Common myeloid progenitor, CD34-positive (primary cell): ENCODE data around the gene PSKH1.
"Not testable (repeated sequence)": the region's sequence is repeated elsewhere in the genome, so short reads cannot be mapped to it uniquely, and the experiment has no call there.

ENCODE experiments used
- CTCF ChIA-PET: fragments of 350-600 bp; sonication (Branson Sonifier 250); formaldehyde crosslinking; loops from one replicate; lab custom pipeline; 2021; ENCODE audit warnings: antibody characterized with exemption; lab: Charles Lee
- POLR2A ChIA-PET: fragments of 350-600 bp; sonication (Branson Sonifier 250); formaldehyde crosslinking; loops from one replicate; lab custom pipeline; 2021; ENCODE audit warnings: antibody characterized with exemption; lab: Charles Lee
- DNase-seq, 3 donors: peaks; one replicate each; pipeline versions ENCODE4 v3.0.0 to v3.0.0-alpha.2; 2013
- H3K27ac ChIP-seq, 2 experiments: 1 replicate in 1 of 2; 2 replicates in 1 of 2; pipeline ENCODE4 v1.7.0; 2013; ENCODE audit warnings: inconsistent platforms in 2 of 2, low read length in 2 of 2, mild to moderate bottlenecking in 2 of 2, low read depth in 1 of 2, moderate library complexity in 1 of 2; ENCODE audit not compliant: severe bottlenecking in 2 of 2, insufficient read depth in 1 of 2, poor library complexity in 1 of 2
- H3K27me3 ChIP-seq, 5 experiments: replicated peaks in 2 of 5; 1 replicate in 3 of 5; 2 replicates in 2 of 5; pipeline versions ENCODE4 v1.6.1 to v1.7.0; 2013; ENCODE audit warnings: low read length in 4 of 5, mild to moderate bottlenecking in 2 of 5, moderate library complexity in 2 of 5, inconsistent platforms in 1 of 5; ENCODE audit not compliant: insufficient read depth in 5 of 5, control insufficient read depth in 4 of 5
- H3K36me3 ChIP-seq, 4 experiments: 1 replicate in 2 of 4; 2 replicates in 2 of 4; pipeline versions ENCODE4 v1.6.1 to v1.7.0; 2013; ENCODE audit warnings: low read length in 3 of 4, control low read depth in 1 of 4, mild to moderate bottlenecking in 1 of 4; ENCODE audit not compliant: control insufficient read depth in 4 of 4, insufficient read depth in 4 of 4
- H3K4me1 ChIP-seq, 4 experiments: 1 replicate in 3 of 4; 2 replicates in 1 of 4; pipeline versions ENCODE4 v1.6.1 to v1.7.1; 2013; ENCODE audit warnings: low read length in 3 of 4, mild to moderate bottlenecking in 3 of 4, control low read depth in 1 of 4, inconsistent platforms in 1 of 4, moderate library complexity in 1 of 4; ENCODE audit not compliant: control insufficient read depth in 4 of 4, insufficient read depth in 4 of 4; ENCODE audit errors: control extremely low read depth in 1 of 4
- H3K4me3 ChIP-seq, 7 experiments: 1 replicate in 4 of 7; 2 replicates in 3 of 7; pipeline versions ENCODE4 v1.5.1 to v1.7.0; 2013; ENCODE audit warnings: mild to moderate bottlenecking in 7 of 7, low read length in 6 of 7, moderate library complexity in 6 of 7, inconsistent platforms in 2 of 7, low read depth in 2 of 7, control low read depth in 1 of 7; ENCODE audit not compliant: insufficient read depth in 4 of 7, control insufficient read depth in 1 of 7; ENCODE audit errors: extremely low read depth in 1 of 7
- H3K9me3 ChIP-seq, 5 experiments: 1 replicate in 4 of 5; 2 replicates in 1 of 5; pipeline versions ENCODE4 v1.6.1 to v1.7.1; 2013; ENCODE audit warnings: low read length in 4 of 5, mild to moderate bottlenecking in 2 of 5, inconsistent platforms in 1 of 5, low read depth in 1 of 5, moderate library complexity in 1 of 5; ENCODE audit not compliant: control insufficient read depth in 4 of 5, insufficient read depth in 2 of 5; ENCODE audit errors: control extremely low read depth in 1 of 5
- WGBS: methylation state at CpG from one replicate; pipeline ENCODE4 v1.1.5; 2013; ENCODE audit not compliant: insufficient coverage; 5-methylcytosine and 5-hydroxymethylcytosine counted together

Gene PSKH1

GRCh38 chr16:67936880-67937605 is 44.0 kb downstream of the PSKH1 start:
- 25% methylated on average over 4 of the region's 6 CpGs for WGBS
- Histone ChIP-seq H3K27ac (peak overlapping the region; percentile 64 to 88), H3K27me3 (no peaks in the 10 kb centered on the region), H3K4me1 (peaks cover 4 to 38% (median 29%) of the 10 kb centered on the region in 4 experiments), H3K4me3 (peak overlapping the region; percentile 85 to 99 (median 96)), H3K36me3 (peaks cover 0 to 32% (median 28%) of the 10 kb centered on the region in 4 experiments), H3K9me3 (no peaks in the 10 kb centered on the region)
- DNase-seq = peak; percentile 83 to 95 (median 93)
- ChIA-PET POLR2A (interaction anchor here (0.7 to 2.4 kb wide), 6 partner anchors 10 to 57 kb away, joined by 3 to 16 read pairs (median 4); partner anchors contain the start of gene SLC12A4), CTCF (interaction anchor here (1.0 to 21.3 kb wide), 9 partner anchors 22 to 129 kb away, joined by 3 to 359 read pairs (median 4); partner anchors contain the start of genes EDC4 and NRN1L)

- Histone ChIP-seq H3K4me1 (peaks cover 4 to 38% (median 29%) of the 10 kb centered on the region in 4 experiments), H3K36me3 (peaks cover 0 to 28% (median 25%) of the 10 kb centered on the region in 4 experiments), H3K27ac (peak overlapping the region in 1 of 2 experiments; percentile 88), H3K4me3 (peak overlapping the region in 1 of 7 experiments; percentile 96)
- WGBS = 100% methylated on average over 2 of the region's 5 CpGs
- CTCF ChIA-PET = interaction anchor here (1.2 to 21.3 kb wide), 4 partner anchors 21 to 103 kb away, joined by 3 to 359 read pairs (median 4); partner anchors contain the start of genes EDC4 and NRN1L
- DNase-seq, H3K27me3 ChIP-seq, H3K9me3 ChIP-seq: not testable (repeated sequence)
- POLR2A ChIA-PET = interaction anchor here (1.4 kb wide), 1 partner anchor 9 kb away, joined by 4 read pairs; no protein-coding TSS in a partner anchor
Measured at GRCh38 chr16:67937713-67938112, 44.7 kb downstream of the PSKH1 start.

- H3K4me3 ChIP-seq = no peak overlapping the region
- no peaks in the 10 kb centered on the region for H3K27me3 ChIP-seq
- peak; percentile 56 to 88 (median 85) for DNase-seq
- WGBS = 70% methylated on average over 24 of the region's 33 CpGs
- H3K27ac ChIP-seq = no peak overlapping the region
- peaks cover 4 to 36% (median 28%) of the 10 kb centered on the region in 4 experiments for H3K4me1 ChIP-seq
- ChIA-PET CTCF (interaction anchor here (0.6 to 3.0 kb wide), 16 partner anchors 11 to 153 kb away, joined by 3 to 16 read pairs (median 3); no protein-coding TSS in a partner anchor), POLR2A (interaction anchor here (0.6 kb wide), 1 partner anchor 277 kb away, joined by 3 read pairs; no protein-coding TSS in a partner anchor)
- H3K36me3 ChIP-seq = peaks cover 0 to 18% (median 12%) of the 10 kb centered on the region in 4 experiments
- H3K9me3 ChIP-seq = no peaks in the 10 kb centered on the region
Measured at GRCh38 chr16:67939507-67940445, 46.7 kb downstream of the PSKH1 start.

GRCh38 chr16:67940446-67941089 is 47.5 kb downstream of the PSKH1 start:
- CTCF ChIA-PET = interaction anchor here (0.6 to 3.0 kb wide), 19 partner anchors 10 to 154 kb away, joined by 3 to 16 read pairs (median 4); partner anchors contain the start of genes DDX28 and DUS2
- DNase-seq = no peak
- WGBS = 100% methylated on average over 5 of the region's 5 CpGs
- H3K27ac ChIP-seq = no peak overlapping the region
- peaks cover 4 to 30% (median 21%) of the 10 kb centered on the region in 4 experiments for H3K4me1 ChIP-seq
- H3K27me3 ChIP-seq = no peaks in the 10 kb centered on the region
- POLR2A ChIA-PET = no interaction called here
- H3K4me3 ChIP-seq = no peak overlapping the region
- H3K36me3 ChIP-seq = peaks cover 0 to 20% (median 10%) of the 10 kb centered on the region in 4 experiments
- H3K9me3 ChIP-seq = no peaks in the 10 kb centered on the region

- WGBS = 97% methylated on average over 9 of the region's 9 CpGs
- Histone ChIP-seq H3K4me1 (peaks cover 4 to 25% (median 19%) of the 10 kb centered on the region in 4 experiments), H3K36me3 (peaks cover 0 to 31% (median 15%) of the 10 kb centered on the region in 4 experiments), H3K27me3 (no peaks in the 10 kb centered on the region), H3K9me3 (no peaks in the 10 kb centered on the region), H3K4me3 (no peak overlapping the region), H3K27ac (no peak overlapping the region)
- POLR2A ChIA-PET = interaction anchor here (0.6 kb wide), 1 partner anchor 123 kb away, joined by 7 read pairs; no protein-coding TSS in a partner anchor
- DNase-seq = no peak
- CTCF ChIA-PET = interaction anchor here (0.8 to 3.0 kb wide), 26 partner anchors 9 to 286 kb away, joined by 3 to 16 read pairs (median 4); partner anchors contain the start of genes DDX28, DUS2 and SLC12A4
Measured at GRCh38 chr16:67941469-67942199, 48.6 kb downstream of the PSKH1 start.
